HCT116 (cell line): ENCODE results near the gene KLK11. TPM values are rescaled to one million over a fixed set of nuclear protein-coding genes. Genes with fewer than 3 reads are reported as not detected.
"Not testable (repeated sequence)": the region's sequence is repeated elsewhere in the genome, so short reads cannot be mapped to it uniquely, and the experiment has no call there.

ENCODE experiments used
- ATAC-seq: fragments of 200-7000 bp; cut with Tn5 transposase; 2 replicates; pipeline ENCODE4 v1.9.1; 2020; ENCODE audit warnings: mild to moderate bottlenecking, moderate library complexity
- BruUV-seq: library from RNA; stranded (reverse); fragments of 400-500 nt; replicated peaks from 2 replicates; lab custom pipeline; 2021; lab: Mats Ljungman, UMichigan
- CTCF ChIA-PET: fragments of 300-600 bp; sonication (Branson Sonifier 250); formaldehyde crosslinking; loops from one replicate; lab custom pipeline; 2021; ENCODE audit warnings: antibody characterized with exemption; lab: Charles Lee
- POLR2A ChIA-PET: fragments of 300-600, 350-600 bp; sonication (Branson Sonifier 250); formaldehyde crosslinking; loops from one replicate; lab custom pipeline; 2021; ENCODE audit warnings: antibody characterized with exemption; lab: Charles Lee
- RAD21 ChIA-PET, 2 experiments: fragments of 300-600 bp; sonication (Branson Sonifier 250); formaldehyde crosslinking; loops; one replicate each; lab custom pipeline; 2023; ENCODE audit warnings: low total read pairs in 2 of 2; ENCODE audit not compliant: uncharacterized antibody in 2 of 2, unreplicated experiment in 2 of 2, low non-redundant PET in 1 of 2; lab: Charles Lee
- DNase-seq: peaks from one replicate; pipeline ENCODE4 v3.0.0-alpha.2; 2010; ENCODE audit warnings: low read depth, low spot score
- H2AFZ ChIP-seq: fragments of 200-600 bp; shearing (Covaris generic), sonication (generic); 2 replicates; pipeline ENCODE4 v1.6.1; 2017; ENCODE audit warnings: low read depth, mixed run types, mixed read lengths, antibody characterized with exemption, low read length; ENCODE audit not compliant: poor library complexity, severe bottlenecking
- H3K27ac ChIP-seq: 2 replicates; pipeline ENCODE4 v1.5.1; 2012; ENCODE audit warnings: low read depth, low read length
- H3K27me3 ChIP-seq: fragments of 200-600 bp; sonication (generic); 2 replicates; pipeline ENCODE4 v1.6.1; 2016; ENCODE audit warnings: mixed run types, low read length, mixed read lengths; ENCODE audit not compliant: insufficient read depth
- H3K36me3 ChIP-seq, 2 experiments: fragments of 200-500 bp in 1 of 2; fragments of 200-600 bp in 1 of 2; sonication (Bioruptor generic) in 1 of 2; sonication (generic) in 1 of 2; 2 replicates each; pipeline versions ENCODE4 v1.5.1 to v1.6.1; 2014 to 2016; ENCODE audit warnings: low read length in 2 of 2, inconsistent platforms in 1 of 2, mixed read lengths in 1 of 2, mixed run types in 1 of 2; ENCODE audit not compliant: insufficient read depth in 2 of 2, control insufficient read depth in 1 of 2
- H3K4me1 ChIP-seq, 2 experiments: fragments of 200-600 bp in 1 of 2; sonication (generic) in 1 of 2; 2 replicates each; pipeline versions ENCODE4 v1.5.1 to v1.6.1; 2012 to 2017; ENCODE audit warnings: low read length in 2 of 2, inconsistent platforms in 1 of 2, mild to moderate bottlenecking in 1 of 2, mixed read lengths in 1 of 2, mixed run types in 1 of 2, moderate library complexity in 1 of 2; ENCODE audit not compliant: insufficient read depth in 2 of 2, control insufficient read depth in 1 of 2
- H3K4me2 ChIP-seq: fragments of 200-600 bp; sonication (generic); 2 replicates; pipeline ENCODE4 v1.6.1; 2017; ENCODE audit warnings: mixed run types, low read length, mixed read lengths
- H3K4me3 ChIP-seq, 2 experiments: fragments of 200-600 bp in 1 of 2; sonication (generic) in 1 of 2; replicated peaks in 1 of 2; 2 replicates each; pipeline ENCODE4 v1.5.1; 2011 to 2016; ENCODE audit warnings: low read length in 2 of 2, control low read depth in 1 of 2, low read depth in 1 of 2, mild to moderate bottlenecking in 1 of 2, mixed read lengths in 1 of 2, mixed run types in 1 of 2
- H3K79me2 ChIP-seq: fragments of 200-600 bp; sonication (generic); 2 replicates; pipeline ENCODE4 v1.6.1; 2017; ENCODE audit warnings: mild to moderate bottlenecking, mixed run types, low read length, moderate library complexity, mixed read lengths; ENCODE audit not compliant: insufficient read depth
- H3K9ac ChIP-seq: fragments of 200-600 bp; sonication (generic); 2 replicates; pipeline ENCODE4 v1.6.1; 2016; ENCODE audit warnings: low read length, mixed read lengths
- H3K9me2 ChIP-seq: fragments of 200-600 bp; sonication (generic), shearing (Covaris generic); 2 replicates; pipeline ENCODE4 v1.6.1; 2017; ENCODE audit warnings: mixed run types, mild to moderate bottlenecking, moderate library complexity; ENCODE audit not compliant: insufficient read depth
- H3K9me3 ChIP-seq, 2 experiments: fragments of 200-500 bp in 1 of 2; fragments of 200-600 bp in 1 of 2; sonication (Bioruptor generic) in 1 of 2; sonication (generic) in 1 of 2; 2 replicates each; pipeline ENCODE4 v1.6.1; 2014 to 2017; ENCODE audit warnings: low read length in 2 of 2, mixed read lengths in 2 of 2, inconsistent platforms in 1 of 2, low read depth in 1 of 2, mild to moderate bottlenecking in 1 of 2, mixed run types in 1 of 2, moderate library complexity in 1 of 2; ENCODE audit not compliant: control insufficient read depth in 1 of 2, insufficient read depth in 1 of 2
- H4K20me1 ChIP-seq: fragments of 200-600 bp; sonication (generic), shearing (Covaris generic); 2 replicates; pipeline ENCODE4 v1.6.1; 2017; ENCODE audit warnings: mixed run types, mild to moderate bottlenecking, moderate library complexity; ENCODE audit not compliant: insufficient read depth
- FOSL1 ChIP-seq: IDR thresholded peaks from 2 replicates; pipeline ENCODE4 v1.6.1; 2012; ENCODE audit warnings: low read depth
- MAX ChIP-seq: IDR thresholded peaks from 2 replicates; pipeline ENCODE4 v1.6.1; 2012
- intact Hi-C: fragments of 100-400 bp; cut with micrococcal nuclease; formaldehyde crosslinking; loops from 2 replicates; pipeline ENCODE4 v1.10.0; 2022
- total RNA-seq: library from RNA; stranded (reverse); gene quantifications from one replicate; pipeline ENCODE4 v1.2.1, GENCODE V29; 2021; ENCODE audit not compliant: unreplicated experiment

Gene KLK11
- total RNA-seq, 1 experiment from 2014 or later = not detected

- TF ChIP-seq FOSL1 = no peak
Measured at GRCh38 chr19:50994129-50994528, 32.3 kb downstream of the KLK11 start (continued).

- Histone ChIP-seq H3K27ac (no peak overlapping the region), H4K20me1 (no peaks in the 10 kb centered on the region), H3K9me3 (no peaks in the 10 kb centered on the region), H3K4me3 (no peak overlapping the region), H2AFZ (peak overlapping the region; percentile 66), H3K27me3 (no peaks in the 10 kb centered on the region), H3K9me2 (no peaks in the 10 kb centered on the region), H3K36me3 (no peaks in the 10 kb centered on the region), H3K4me1 (peaks cover 16 to 35% of the 10 kb centered on the region in 2 experiments), H3K4me2 (peak overlapping the region; percentile 55), H3K79me2 (no peaks in the 10 kb centered on the region), H3K9ac (no peak overlapping the region)
- no TSS peak for BruUV-seq
- ChIA-PET RAD21 (no interaction called here), POLR2A (interaction anchor here (0.7 to 4.2 kb wide), 4 partner anchors 9 to 483 kb away, joined by 3 to 19 read pairs (median 5); partner anchors contain the start of genes KLK7 and KLK8), CTCF (interaction anchor here (1.2 kb wide), 1 partner anchor 9 kb away, joined by 5 read pairs; the partner anchor contains the start of gene KLK7)
- ATAC-seq (peak; percentile 45), DNase-seq (no peak)
- TF ChIP-seq FOSL1 = no peak
- TF ChIP-seq MAX = peak; percentile 35; the same call in 1 of the 2 replicates
- intact Hi-C loops = no loop called here
Measured at GRCh38 chr19:50992666-50993035, 33.8 kb downstream of the KLK11 start.

- H3K27me3 ChIP-seq, ATAC-seq, intact Hi-C loops, RAD21 ChIA-PET, H3K79me2 ChIP-seq, H3K36me3 ChIP-seq, H3K27ac ChIP-seq, H3K9me3 ChIP-seq, DNase-seq, H2AFZ ChIP-seq, H3K9me2 ChIP-seq, H4K20me1 ChIP-seq: not testable (repeated sequence)
- peak overlapping the region; percentile 41 to 55 for H3K4me3 ChIP-seq
- H3K4me1 ChIP-seq = peaks cover 11 to 32% of the 10 kb centered on the region in 2 experiments
- BruUV-seq = TSS peak; percentile 64
- ChIA-PET POLR2A (interaction anchor here (0.8 to 1.2 kb wide), 4 partner anchors 8 to 62 kb away, joined by 3 to 7 read pairs (median 4); partner anchors contain the start of gene KLK8), CTCF (interaction anchor here (1.0 to 1.4 kb wide), 2 partner anchors 9 to 112 kb away, joined by 3 to 5 read pairs; no protein-coding TSS in a partner anchor)
- peak overlapping the region; percentile 83 for H3K4me2 ChIP-seq
- 0 out of 2 replicates have a peak overlapping the region, but pooled peaks have one; percentile 47 for H3K9ac ChIP-seq
Measured at GRCh38 chr19:50984416-50984815, 42.0 kb downstream of the KLK11 start.
